ENCODE measurements around the gene NABP2. TPM values are rescaled to one million over a fixed set of nuclear protein-coding genes. Genes with fewer than 3 reads are reported as not detected.

Gene NABP2
- total and polyA plus RNA-seq, 10 of the 15 experiments (the other 5 are each of a cell fraction or from before 2014, with no cell fraction given), result 20.7 to 97.9 (median 60.9) TPM

GRCh38 chr12:56189918-56190694 lies 34.0 kb upstream of the NABP2 start (continued):
- TF ChIP-seq EP300 (IDR thresholded peaks at IDR 0.05; ENCODE audit: borderline replicate concordance in 1 of 2, control insufficient read depth in 1 of 2, low read depth in 2 of 2, low read length in 2 of 2) (no peak), NBN (IDR thresholded peaks at IDR 0.05) (peak; percentile 80), BHLHE40 (IDR thresholded peaks at IDR 0.05; ENCODE audit: borderline replicate concordance in 1 of 2, low read depth in 2 of 2, low read length in 1 of 2) (no peak), ATF2 (IDR thresholded peaks at IDR 0.05; ENCODE audit: low read length) (no peak), DPF2 (IDR thresholded peaks at IDR 0.05) (no peak), EGR1 (IDR thresholded peaks at IDR 0.05; ENCODE audit: borderline replicate concordance in 1 of 2, low read depth in 2 of 2, low read length in 2 of 2) (peak in 1 of 2 experiments; percentile 22; a peak in 1 of 3 replicates), YY1 (IDR thresholded peaks at IDR 0.05; ENCODE audit: low read depth, low read length) (0 out of 2 replicates have a peak, but pooled peaks have one; percentile 39), HDAC2 (IDR thresholded peaks at IDR 0.05) (no peak), POLR2AphosphoS2 (IDR thresholded peaks at IDR 0.05; ENCODE audit: low read depth, low read length) (no peak), SRF (IDR thresholded peaks at IDR 0.05; ENCODE audit: low read depth in 2 of 2, low read length in 2 of 2) (no peak), NFXL1 (IDR thresholded peaks at IDR 0.05; ENCODE audit: borderline replicate concordance) (no peak), BCL3 (IDR thresholded peaks at IDR 0.05; ENCODE audit: borderline replicate concordance, insufficient read depth, low read depth, low read length, poor library complexity, severe bottlenecking) (no peak), WRNIP1 (IDR thresholded peaks at IDR 0.05; ENCODE audit: borderline replicate concordance, low read depth, low read length) (no peak), USF1 (IDR thresholded peaks at IDR 0.05; ENCODE audit: borderline replicate concordance, extremely low read length, insufficient read depth, low read depth, low read length) (no peak), ZBTB33 (IDR thresholded peaks at IDR 0.05) (no peak), TAF1 (IDR thresholded peaks at IDR 0.05; ENCODE audit: borderline replicate concordance, low read depth, low read length) (no peak), CTCF (IDR thresholded peaks at IDR 0.05 in 2 of 3, conservative IDR thresholded peaks at IDR 0.05 in 1 of 3; ENCODE audit: control insufficient read depth in 2 of 3, extremely low read depth in 1 of 3, insufficient read depth in 1 of 3, low read depth in 3 of 3, low read length in 3 of 3) (0 out of 6 replicates have a peak, but pooled peaks of 1 of the 3 experiments have one; percentile 0), ESRRA (IDR thresholded peaks at IDR 0.05; ENCODE audit: low read length) (no peak), NR2F1 (conservative IDR thresholded peaks at IDR 0.05) (no peak)

Data from GM12878 (cell line).